ENCODE measurements around the gene TSPAN11.

The TSPAN11 gene

GRCh38 chr12:30934811-30935210, 8.3 kb downstream of the TSPAN11 start:
- no peak for TF ChIP-seq CTCF (IDR thresholded peaks at IDR 0.05; ENCODE audit: low read depth, low read length, missing control alignments)
- no peak overlapping the region for H3K4me3 ChIP-seq (replicated peaks; ENCODE audit: low read depth, low read length)
- no peak for DNase-seq (ENCODE audit: extremely low read depth, low read depth)

GRCh38 chr12:30936036-30936435, 9.5 kb downstream of the TSPAN11 start:
- no peak for TF ChIP-seq CTCF (IDR thresholded peaks at IDR 0.05; ENCODE audit: low read depth, low read length, missing control alignments)
- DNase-seq (ENCODE audit: extremely low read depth, low read depth) = no peak

GRCh38 chr12:30939234-30939633, 12.7 kb downstream of the TSPAN11 start:
- no peak overlapping the region for H3K4me3 ChIP-seq (replicated peaks; ENCODE audit: low read depth, low read length)
- no peak for DNase-seq (ENCODE audit: extremely low read depth, low read depth)
- no peak for TF ChIP-seq CTCF (IDR thresholded peaks at IDR 0.05; ENCODE audit: low read depth, low read length, missing control alignments)

More at GRCh38 chr12:30936036-30936435, 9.5 kb downstream of the TSPAN11 start:
- no peak overlapping the region for H3K4me3 ChIP-seq (replicated peaks; ENCODE audit: low read depth, low read length)

- no peak for TF ChIP-seq CTCF (IDR thresholded peaks at IDR 0.05; ENCODE audit: low read depth, low read length, missing control alignments)
- no peak overlapping the region for H3K4me3 ChIP-seq (replicated peaks; ENCODE audit: low read depth, low read length)
- no peak for DNase-seq (ENCODE audit: extremely low read depth, low read depth)
Observed at GRCh38 chr12:30942486-30942885, 15.9 kb downstream of the TSPAN11 start.

GRCh38 chr12:30942936-30943335, 16.4 kb downstream of the TSPAN11 start:
- TF ChIP-seq CTCF (IDR thresholded peaks at IDR 0.05; ENCODE audit: low read depth, low read length, missing control alignments) = no peak
- H3K4me3 ChIP-seq (replicated peaks; ENCODE audit: low read depth, low read length) = no peak overlapping the region
- DNase-seq (ENCODE audit: extremely low read depth, low read depth) = no peak

GRCh38 chr12:30945443-30946164, 19.1 kb downstream of the TSPAN11 start:
- no peak overlapping the region for H3K4me3 ChIP-seq (replicated peaks; ENCODE audit: low read depth, low read length)
- no peak for TF ChIP-seq CTCF (IDR thresholded peaks at IDR 0.05; ENCODE audit: low read depth, low read length, missing control alignments)
- DNase-seq (ENCODE audit: extremely low read depth, low read depth) = no peak

GRCh38 chr12:30952015-30952414, 25.5 kb downstream of the TSPAN11 start:
- no peak overlapping the region for H3K4me3 ChIP-seq (replicated peaks; ENCODE audit: low read depth, low read length)
- no peak for DNase-seq (ENCODE audit: extremely low read depth, low read depth)
- no peak for TF ChIP-seq CTCF (IDR thresholded peaks at IDR 0.05; ENCODE audit: low read depth, low read length, missing control alignments)

All from HFF-Myc (cell line).